Measurements from ENCODE around the gene CEP112.
"Not testable (repeated sequence)": the region's sequence is repeated elsewhere in the genome, so short reads cannot be mapped to it uniquely, and the experiment has no call there.

The CEP112 gene

GRCh38 chr17:66150708-66151107 lies 41.2 kb downstream of the CEP112 start:
- DNase-seq: no peak

GRCh38 chr17:66149562-66149961 lies 42.4 kb downstream of the CEP112 start:
- no peak for DNase-seq

GRCh38 chr17:66146394-66146793 lies 45.5 kb downstream of the CEP112 start:
- DNase-seq: no peak

GRCh38 chr17:66143657-66144282 lies 48.2 kb downstream of the CEP112 start:
- no peak for DNase-seq

- DNase-seq: no peak
Observed at GRCh38 chr17:66142428-66142827, 49.5 kb downstream of the CEP112 start.

GRCh38 chr17:66138120-66138519 lies 53.8 kb downstream of the CEP112 start:
- DNase-seq: no peak

- DNase-seq: no peak
Observed at GRCh38 chr17:66135896-66136295, 56.0 kb downstream of the CEP112 start.

- no peak for DNase-seq
Observed at GRCh38 chr17:66135219-66135618, 56.7 kb downstream of the CEP112 start.

- DNase-seq: no peak
Observed at GRCh38 chr17:66129759-66130158, 62.2 kb downstream of the CEP112 start.

GRCh38 chr17:66126231-66126630 lies 65.7 kb downstream of the CEP112 start:
- no peak for DNase-seq

GRCh38 chr17:66123163-66123562 lies 68.8 kb downstream of the CEP112 start:
- no peak for DNase-seq

GRCh38 chr17:66115246-66115645 lies 76.7 kb downstream of the CEP112 start:
- no peak for DNase-seq

- no peak for DNase-seq
Observed at GRCh38 chr17:66114609-66115008, 77.3 kb downstream of the CEP112 start.

- no peak for DNase-seq
Observed at GRCh38 chr17:66107731-66108130, 84.2 kb downstream of the CEP112 start.

GRCh38 chr17:66098040-66098439 lies 93.9 kb downstream of the CEP112 start:
- no peak for DNase-seq

GRCh38 chr17:66094727-66095126 lies 97.2 kb downstream of the CEP112 start:
- DNase-seq: no peak

- no peak for DNase-seq
Observed at GRCh38 chr17:66091445-66092080, 100.4 kb downstream of the CEP112 start.

- no peak for DNase-seq
Observed at GRCh38 chr17:66089764-66090163, 102.2 kb downstream of the CEP112 start.

GRCh38 chr17:66088173-66088572 lies 103.8 kb downstream of the CEP112 start:
- no peak for DNase-seq

- DNase-seq: no peak
Observed at GRCh38 chr17:66087073-66087472, 104.9 kb downstream of the CEP112 start.

- DNase-seq: no peak
Observed at GRCh38 chr17:66085221-66085620, 106.7 kb downstream of the CEP112 start.

GRCh38 chr17:66080670-66081069 lies 111.3 kb downstream of the CEP112 start:
- not testable (repeated sequence) for DNase-seq

- no peak for DNase-seq
Observed at GRCh38 chr17:66076546-66077190, 115.3 kb downstream of the CEP112 start.

GRCh38 chr17:66073384-66073783 lies 118.5 kb downstream of the CEP112 start:
- no peak for DNase-seq

Data from inflammatory macrophage treated with lipopolysaccharide for 4 hours (primary cell).